Ascending aorta (tissue), 2 donors: Measurements from ENCODE around the gene HLA-C. TPM values are rescaled to one million over a fixed set of nuclear protein-coding genes. Genes with fewer than 3 reads are reported as not detected.
"Not testable (repeated sequence)": the region's sequence is repeated elsewhere in the genome, so short reads cannot be mapped to it uniquely, and the experiment has no call there.

Source experiments
- DNase-seq, 2 donors: peaks; one replicate each; pipeline ENCODE4 v3.0.0-alpha.2; 2019; ENCODE audit warnings: low spot score in 2 of 2
- H3K27ac ChIP-seq, 2 donors: fragments of 200-600 bp; sonication (generic); one replicate each; pipeline ENCODE4 v1.5.1; 2016 to 2017; ENCODE audit warnings: mild to moderate bottlenecking in 1 of 2
- H3K27me3 ChIP-seq: fragments of 200-600 bp; sonication (generic); one replicate; pipeline ENCODE4 v1.5.1; 2017
- H3K36me3 ChIP-seq, 2 donors: fragments of 200-600 bp; sonication (generic); one replicate each; pipeline ENCODE4 v1.5.1; 2016
- H3K4me1 ChIP-seq, 2 donors: fragments of 200-600 bp; sonication (generic); one replicate each; pipeline ENCODE4 v1.5.1; 2016 to 2017; ENCODE audit warnings: mild to moderate bottlenecking in 1 of 2
- H3K4me3 ChIP-seq, 2 donors: fragments of 200-600 bp; sonication (generic); one replicate each; pipeline ENCODE4 v1.5.1; 2016 to 2017; ENCODE audit warnings: mild to moderate bottlenecking in 1 of 2
- H3K9me3 ChIP-seq, 2 donors: fragments of 200-600 bp; sonication (generic); one replicate each; pipeline ENCODE4 v1.5.1; 2016
- CTCF ChIP-seq, 3 experiments: fragments of 200-600 bp in 2 of 3; fragments of 450-650 bp in 1 of 3; sonication (generic) in 2 of 3; IDR thresholded peaks; one replicate each; pipeline ENCODE4 v1.5.1; 2016 to 2019; ENCODE audit warnings: antibody characterized with exemption in 3 of 3, mild to moderate bottlenecking in 1 of 3, moderate library complexity in 1 of 3
- intact Hi-C: fragments of 100-400 bp; cut with DNase I; formaldehyde crosslinking; loops from one replicate; pipeline ENCODE4 v1.15.1; 2023
- total RNA-seq: library from RNA; depleted of rRNA; stranded (reverse); fragments of >200 nt; gene quantifications from one replicate; pipeline ENCODE4 v1.1.0, GENCODE V29; 2016

Gene HLA-C
- total RNA-seq, 1 donor from 2014 or later = 921 TPM

GRCh38 chr6:31265926-31266325 lies 6.0 kb downstream of the HLA-C start:
- peaks cover 0 to 6% of the 10 kb centered on the region in 2 donors for H3K9me3 ChIP-seq
- intact Hi-C loops = no loop called here
- no peak overlapping the region for H3K4me3 ChIP-seq
- TF ChIP-seq CTCF (IDR thresholded peaks at IDR 0.05) = no peak
- no peaks in the 10 kb centered on the region for H3K27me3 ChIP-seq
- H3K36me3 ChIP-seq = peaks cover 0 to 17% of the 10 kb centered on the region in 2 donors
- DNase-seq = no peak
- H3K27ac ChIP-seq = no peak overlapping the region
- H3K4me1 ChIP-seq = peaks cover 0 to 2% of the 10 kb centered on the region in 2 donors

GRCh38 chr6:31263346-31263933 lies 8.5 kb downstream of the HLA-C start:
- H3K4me3 ChIP-seq, H3K27me3 ChIP-seq, H3K36me3 ChIP-seq, H3K9me3 ChIP-seq, intact Hi-C loops, DNase-seq, H3K27ac ChIP-seq, H3K4me1 ChIP-seq: not testable (repeated sequence)

GRCh38 chr6:31259995-31260394 lies 11.9 kb downstream of the HLA-C start:
- H3K4me1 ChIP-seq, H3K4me3 ChIP-seq, H3K36me3 ChIP-seq, H3K27ac ChIP-seq, DNase-seq, intact Hi-C loops, H3K9me3 ChIP-seq, H3K27me3 ChIP-seq: not testable (repeated sequence)

GRCh38 chr6:31252625-31253024 lies 19.3 kb downstream of the HLA-C start:
- H3K4me1 ChIP-seq = no peaks in the 10 kb centered on the region
- H3K4me3 ChIP-seq = no peak overlapping the region
- no peak for TF ChIP-seq CTCF (IDR thresholded peaks at IDR 0.05)
- H3K9me3 ChIP-seq = peaks cover 0 to 8% of the 10 kb centered on the region in 2 donors
- no peak for DNase-seq
- intact Hi-C loops = no loop called here
- no peak overlapping the region for H3K27ac ChIP-seq
- H3K36me3 ChIP-seq = no peaks in the 10 kb centered on the region
- H3K27me3 ChIP-seq = no peaks in the 10 kb centered on the region

- H3K4me1 ChIP-seq = no peaks in the 10 kb centered on the region
- no peaks in the 10 kb centered on the region for H3K36me3 ChIP-seq
- intact Hi-C loops = no loop called here
- no peak overlapping the region for H3K27ac ChIP-seq
- TF ChIP-seq CTCF (IDR thresholded peaks at IDR 0.05) = no peak
- no peaks in the 10 kb centered on the region for H3K27me3 ChIP-seq
- DNase-seq = no peak
- H3K9me3 ChIP-seq = peaks cover 0 to 8% of the 10 kb centered on the region in 2 donors
- H3K4me3 ChIP-seq = no peak overlapping the region
These were observed 20.6 kb downstream of the HLA-C start for GRCh38 chr6:31251261-31251660.

GRCh38 chr6:31249184-31249583 lies 22.7 kb downstream of the HLA-C start:
- no peak for TF ChIP-seq CTCF (IDR thresholded peaks at IDR 0.05)
- intact Hi-C loops = no loop called here
- DNase-seq = no peak
- Histone ChIP-seq H3K4me3 (no peak overlapping the region), H3K9me3 (peaks cover 0 to 8% of the 10 kb centered on the region in 2 donors), H3K27me3 (no peaks in the 10 kb centered on the region), H3K4me1 (no peaks in the 10 kb centered on the region), H3K27ac (no peak overlapping the region), H3K36me3 (no peaks in the 10 kb centered on the region)

- Histone ChIP-seq H3K27ac (no peak overlapping the region), H3K4me3 (no peak overlapping the region), H3K4me1 (no peaks in the 10 kb centered on the region), H3K9me3 (peaks cover 0 to 8% of the 10 kb centered on the region in 2 donors), H3K36me3 (no peaks in the 10 kb centered on the region), H3K27me3 (no peaks in the 10 kb centered on the region)
- DNase-seq = no peak
- intact Hi-C loops = no loop called here
- TF ChIP-seq CTCF (IDR thresholded peaks at IDR 0.05) = no peak
These were observed 24.1 kb downstream of the HLA-C start for GRCh38 chr6:31247813-31248212.
